Thyroid gland (tissue), 4 donors: ENCODE data around the gene VWA5B1.

Experiments
- POLR2A ChIP-seq, 2 donors: fragments of 450-650 bp; IDR thresholded peaks; one replicate each; pipeline ENCODE4 v1.6.1; 2017; ENCODE audit warnings: antibody characterized with exemption in 2 of 2, mild to moderate bottlenecking in 2 of 2, moderate library complexity in 1 of 2
- TF ChIP-seq, protein P1 (sequence below), 6 experiments: fragments of 200-600 bp in 3 of 6; fragments of 450-650 bp in 3 of 6; sonication (generic) in 3 of 6; IDR thresholded peaks; one replicate each; pipeline ENCODE4 v1.5.1; 2016 to 2019; ENCODE audit warnings: antibody characterized with exemption in 6 of 6, mild to moderate bottlenecking in 2 of 6, inconsistent platforms in 1 of 6, moderate library complexity in 1 of 6

- TF ChIP-seq, protein P1, sequence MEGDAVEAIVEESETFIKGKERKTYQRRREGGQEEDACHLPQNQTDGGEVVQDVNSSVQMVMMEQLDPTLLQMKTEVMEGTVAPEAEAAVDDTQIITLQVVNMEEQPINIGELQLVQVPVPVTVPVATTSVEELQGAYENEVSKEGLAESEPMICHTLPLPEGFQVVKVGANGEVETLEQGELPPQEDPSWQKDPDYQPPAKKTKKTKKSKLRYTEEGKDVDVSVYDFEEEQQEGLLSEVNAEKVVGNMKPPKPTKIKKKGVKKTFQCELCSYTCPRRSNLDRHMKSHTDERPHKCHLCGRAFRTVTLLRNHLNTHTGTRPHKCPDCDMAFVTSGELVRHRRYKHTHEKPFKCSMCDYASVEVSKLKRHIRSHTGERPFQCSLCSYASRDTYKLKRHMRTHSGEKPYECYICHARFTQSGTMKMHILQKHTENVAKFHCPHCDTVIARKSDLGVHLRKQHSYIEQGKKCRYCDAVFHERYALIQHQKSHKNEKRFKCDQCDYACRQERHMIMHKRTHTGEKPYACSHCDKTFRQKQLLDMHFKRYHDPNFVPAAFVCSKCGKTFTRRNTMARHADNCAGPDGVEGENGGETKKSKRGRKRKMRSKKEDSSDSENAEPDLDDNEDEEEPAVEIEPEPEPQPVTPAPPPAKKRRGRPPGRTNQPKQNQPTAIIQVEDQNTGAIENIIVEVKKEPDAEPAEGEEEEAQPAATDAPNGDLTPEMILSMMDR (IDR thresholded peaks at IDR 0.05) = no peak
- TF ChIP-seq POLR2A (IDR thresholded peaks at IDR 0.05) = no peak
These were observed 112.9 kb downstream of the VWA5B1 start for GRCh38 chr1:20403423-20404145.
